Smooth muscle cell of the umbilical artery (primary cell): ENCODE results near the gene ABI1. TPM values are rescaled to one million over a fixed set of nuclear protein-coding genes. Genes with fewer than 3 reads are reported as not detected.

Experiments
- total RNA-seq: library from RNA; depleted of rRNA; stranded (reverse); fragments of >200 nt; gene quantifications from 2 replicates; pipeline ENCODE4 v1.2.3, GENCODE V29; 2014

Gene ABI1
- total RNA-seq = 21.1 and 31.0 TPM in 2 replicates

DNA sequence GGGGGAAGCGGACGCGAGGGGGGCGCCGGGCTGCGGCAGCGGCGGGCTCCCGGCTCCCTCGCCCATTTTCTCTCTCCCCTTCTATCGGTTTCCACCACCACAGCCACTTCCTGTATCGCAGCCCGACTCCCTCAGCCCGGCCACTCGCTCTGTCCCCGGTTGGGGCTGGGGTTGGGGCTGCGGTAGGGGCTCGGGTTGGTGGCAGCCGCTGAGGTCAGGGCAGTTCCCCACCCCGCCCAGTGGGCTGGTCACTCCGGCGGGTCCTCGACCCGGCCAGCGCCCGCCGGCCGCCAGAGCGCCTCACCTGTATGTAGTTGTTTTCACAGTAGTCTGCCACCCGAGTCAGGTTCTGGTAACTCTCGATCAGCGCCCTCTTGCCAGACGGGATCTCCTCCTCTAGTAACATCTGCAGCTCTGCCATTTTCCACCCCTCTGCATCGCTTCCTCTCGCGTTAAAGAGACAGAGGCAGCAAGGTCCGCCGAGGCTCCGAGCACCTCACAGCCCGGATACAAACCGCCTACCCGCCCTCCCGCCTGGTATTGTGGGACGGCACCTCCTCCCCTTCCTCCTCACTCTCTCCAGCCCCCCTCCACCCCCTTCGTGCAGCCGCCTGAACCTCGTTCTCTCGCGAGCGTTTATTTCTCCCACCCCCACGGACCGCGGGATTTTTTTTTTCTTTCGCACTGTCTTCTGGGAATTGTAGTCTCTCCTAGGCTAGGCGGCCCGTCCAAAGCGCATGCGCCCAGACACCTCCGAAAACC is at the start of gene ABI1:
Gene ABI1 (minus strand): TSS at position 516 of the 762 bp plus-strand sequence. CDS start 95 bp downstream, at position 421.

DNA sequence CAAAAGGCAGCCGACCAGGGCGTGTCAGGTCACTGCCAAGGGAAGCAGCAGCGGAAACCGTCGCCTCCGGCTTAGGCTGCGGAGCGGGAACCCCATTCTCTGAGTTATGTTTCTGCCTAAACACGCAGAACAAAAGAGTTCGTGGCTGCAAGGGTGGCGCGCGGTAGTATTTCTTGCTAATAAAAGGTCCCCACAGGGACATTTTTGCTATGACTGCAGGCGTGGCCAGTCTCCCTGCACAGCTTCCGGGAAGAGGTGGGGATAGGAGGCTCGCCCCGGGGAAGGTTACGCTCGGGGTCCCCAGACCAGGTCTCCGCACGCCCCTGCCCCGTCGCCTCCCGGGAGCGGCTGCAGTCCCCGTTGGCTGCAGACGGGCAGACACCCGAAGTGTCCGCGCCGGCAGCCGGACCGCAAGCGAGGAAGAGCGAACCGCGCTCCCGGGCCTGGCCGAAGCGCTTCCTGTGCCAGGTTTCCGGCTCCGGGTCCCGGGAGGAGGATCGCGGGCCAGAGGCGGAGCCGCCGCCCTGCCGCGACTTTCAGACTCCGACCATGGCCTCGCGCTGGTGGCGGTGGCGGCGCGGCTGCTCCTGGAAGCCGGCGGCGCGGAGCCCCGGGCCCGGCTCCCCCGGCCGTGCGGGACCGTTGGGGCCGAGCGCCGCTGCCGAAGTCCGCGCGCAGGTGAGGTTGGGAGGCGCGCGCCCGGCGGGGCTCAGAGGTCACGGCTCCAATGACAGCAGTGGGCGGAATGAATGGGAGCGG is 163.4 kb downstream of the ABI1 start, which contains the start of gene PDSS1:
Gene PDSS1 (plus strand): TSS at position 539 of the 759 bp plus-strand sequence. CDS start 11 bp downstream, at position 550.

Other genes starting within 250 kb of the ABI1 start
- gene PDSS1, start 163.3 kb downstream of the ABI1 start, total RNA-seq = 3.6 and 5.5 TPM in 2 replicates
- gene ANKRD26, start 239.5 kb upstream of the ABI1 start, total RNA-seq = 10.4 and 11.3 TPM in 2 replicates